ENCODE data around the gene KIF7. TPM values are rescaled to one million over a fixed set of nuclear protein-coding genes. Genes with fewer than 3 reads are reported as not detected.

KIF7 gene
- total RNA-seq, 1 donor from 2014 or later = 5.4 TPM

DNA sequence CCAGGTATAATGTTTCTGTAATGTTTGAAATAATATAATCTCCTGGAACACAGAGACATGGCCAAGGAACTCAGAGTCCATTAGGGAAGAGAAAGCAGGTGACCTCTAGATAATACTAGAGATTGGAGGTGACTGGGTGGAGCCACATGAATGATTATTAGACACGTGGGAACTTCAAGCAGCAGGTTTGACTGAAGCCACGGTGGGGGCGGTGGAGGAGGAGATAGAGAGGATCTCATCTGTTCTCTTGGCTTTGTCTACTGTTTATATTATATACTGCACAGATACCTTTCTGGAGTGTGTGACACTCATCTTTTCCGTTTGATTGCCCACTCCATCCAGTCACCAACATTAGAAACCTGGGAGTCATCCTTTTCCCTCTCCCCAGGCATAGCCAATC is 33.7 kb downstream of the KIF7 start:
- DNase-seq (ENCODE audit: low read depth) = no peak
- TF ChIP-seq, protein P1, sequence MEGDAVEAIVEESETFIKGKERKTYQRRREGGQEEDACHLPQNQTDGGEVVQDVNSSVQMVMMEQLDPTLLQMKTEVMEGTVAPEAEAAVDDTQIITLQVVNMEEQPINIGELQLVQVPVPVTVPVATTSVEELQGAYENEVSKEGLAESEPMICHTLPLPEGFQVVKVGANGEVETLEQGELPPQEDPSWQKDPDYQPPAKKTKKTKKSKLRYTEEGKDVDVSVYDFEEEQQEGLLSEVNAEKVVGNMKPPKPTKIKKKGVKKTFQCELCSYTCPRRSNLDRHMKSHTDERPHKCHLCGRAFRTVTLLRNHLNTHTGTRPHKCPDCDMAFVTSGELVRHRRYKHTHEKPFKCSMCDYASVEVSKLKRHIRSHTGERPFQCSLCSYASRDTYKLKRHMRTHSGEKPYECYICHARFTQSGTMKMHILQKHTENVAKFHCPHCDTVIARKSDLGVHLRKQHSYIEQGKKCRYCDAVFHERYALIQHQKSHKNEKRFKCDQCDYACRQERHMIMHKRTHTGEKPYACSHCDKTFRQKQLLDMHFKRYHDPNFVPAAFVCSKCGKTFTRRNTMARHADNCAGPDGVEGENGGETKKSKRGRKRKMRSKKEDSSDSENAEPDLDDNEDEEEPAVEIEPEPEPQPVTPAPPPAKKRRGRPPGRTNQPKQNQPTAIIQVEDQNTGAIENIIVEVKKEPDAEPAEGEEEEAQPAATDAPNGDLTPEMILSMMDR (conservative IDR thresholded peaks at IDR 0.05; ENCODE audit: low read depth, low read length) = no peak
- no peak overlapping the region for H3K4me3 ChIP-seq (ENCODE audit: low read depth, low read length)

DNA sequence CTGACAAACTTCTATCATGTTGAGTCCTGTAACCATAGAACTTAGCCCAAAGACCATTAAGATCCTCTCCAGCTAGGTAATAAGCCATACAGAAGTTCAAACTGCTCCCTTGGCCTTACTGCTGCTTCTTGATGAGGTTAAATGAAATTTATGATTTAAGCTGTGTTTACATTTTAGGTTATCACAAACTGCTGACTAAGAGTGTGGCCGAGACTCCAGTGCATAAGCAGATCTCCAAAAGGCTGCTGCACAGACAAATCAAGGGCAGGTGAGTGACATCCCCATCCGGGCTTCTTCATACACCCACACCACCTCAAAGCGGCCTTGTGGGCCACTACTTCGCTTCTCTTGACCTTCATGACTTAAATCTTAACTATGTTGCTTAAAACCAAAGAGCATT is 39.0 kb downstream of the KIF7 start:
- TF ChIP-seq, protein P1 (conservative IDR thresholded peaks at IDR 0.05; ENCODE audit: low read depth, low read length) = no peak
- DNase-seq (ENCODE audit: low read depth) = no peak
- H3K4me3 ChIP-seq (ENCODE audit: low read depth, low read length) = no peak overlapping the region

DNA sequence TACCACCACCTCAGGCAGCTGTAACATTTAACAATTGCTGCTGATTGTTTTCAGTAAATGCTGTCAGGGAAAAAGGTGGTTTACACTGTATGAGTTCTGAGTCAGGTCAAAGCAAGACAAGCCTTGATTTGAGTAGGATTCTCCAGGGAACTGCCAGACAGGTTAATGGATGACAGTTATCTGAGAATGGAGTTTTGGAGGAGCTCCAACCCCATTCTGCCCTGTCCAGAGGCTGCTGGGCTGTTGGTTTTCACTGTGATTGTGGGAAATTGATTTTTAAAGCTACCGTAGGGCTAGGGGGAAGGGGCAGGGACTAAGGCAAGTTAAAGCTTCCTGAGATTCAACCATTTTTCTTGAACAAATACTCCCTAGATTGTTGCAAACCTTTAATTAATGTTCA is 40.1 kb downstream of the KIF7 start:
- H3K4me3 ChIP-seq (ENCODE audit: low read depth, low read length) = no peak overlapping the region
- TF ChIP-seq, protein P1 (conservative IDR thresholded peaks at IDR 0.05; ENCODE audit: low read depth, low read length) = no peak
- no peak for DNase-seq (ENCODE audit: low read depth)

DNA sequence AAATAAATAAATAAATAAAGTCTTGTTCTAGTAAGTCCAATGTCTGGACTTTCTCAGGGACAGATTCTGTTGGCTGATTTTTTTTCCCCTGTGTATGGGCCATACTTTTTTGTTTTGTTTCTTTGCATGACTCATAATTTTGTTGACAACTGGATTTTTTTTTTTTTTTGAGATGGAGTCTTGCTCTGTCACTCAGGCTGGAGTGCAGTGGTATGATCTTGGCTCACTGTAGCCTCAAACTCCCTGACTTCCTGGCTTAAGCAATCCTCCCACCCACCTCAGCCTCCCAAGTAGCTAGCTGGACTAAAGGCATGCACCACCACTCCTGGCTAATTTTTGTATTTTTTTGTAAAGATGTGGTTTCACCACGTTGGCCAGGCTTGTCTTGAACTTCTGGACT is 41.1 kb downstream of the KIF7 start:
- TF ChIP-seq, protein P1 (conservative IDR thresholded peaks at IDR 0.05; ENCODE audit: low read depth, low read length) = no peak
- H3K4me3 ChIP-seq (ENCODE audit: low read depth, low read length) = no peak overlapping the region
- DNase-seq (ENCODE audit: low read depth) = no peak

DNA sequence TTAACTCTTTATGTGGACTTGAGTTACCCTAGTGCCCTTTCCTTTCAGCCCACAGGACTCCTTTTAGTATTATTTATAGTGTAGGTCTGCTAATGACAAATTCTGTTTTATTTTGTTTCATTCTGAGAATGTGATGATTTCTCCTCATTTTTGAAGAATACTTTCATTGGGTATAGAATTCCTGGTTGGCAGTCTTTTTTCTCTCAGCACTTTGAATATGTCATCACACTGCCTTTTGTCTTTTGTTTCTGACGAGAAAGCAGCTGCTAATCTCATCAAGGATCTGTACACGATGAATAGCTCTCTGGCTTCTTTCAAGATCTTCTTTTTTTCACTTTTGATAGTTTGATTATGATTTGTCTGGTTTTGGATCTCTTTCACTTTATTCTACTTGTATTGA is 42.2 kb downstream of the KIF7 start:
- TF ChIP-seq, protein P1 (conservative IDR thresholded peaks at IDR 0.05; ENCODE audit: low read depth, low read length) = no peak
- no peak for DNase-seq (ENCODE audit: low read depth)
- no peak overlapping the region for H3K4me3 ChIP-seq (ENCODE audit: low read depth, low read length)

DNA sequence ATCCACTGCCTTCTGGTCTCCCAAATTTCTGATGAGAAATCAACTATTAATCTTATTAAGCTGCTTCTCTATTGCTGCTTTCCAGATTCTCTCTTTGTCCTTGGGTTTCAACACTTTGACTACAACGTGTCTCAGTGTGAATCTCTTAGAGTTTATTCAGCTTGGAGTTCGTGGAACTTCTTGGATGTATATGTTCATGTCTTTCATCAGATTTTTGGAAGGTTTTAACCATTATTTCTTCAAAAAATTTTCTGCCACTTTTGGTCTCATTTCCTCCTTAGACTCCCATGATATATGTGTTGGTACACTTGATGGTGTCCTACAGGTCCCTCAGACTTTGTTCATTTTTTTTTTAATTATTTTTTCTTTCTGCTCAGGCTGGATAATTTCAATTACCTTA is 44.0 kb downstream of the KIF7 start:
- TF ChIP-seq, protein P1 (conservative IDR thresholded peaks at IDR 0.05; ENCODE audit: low read depth, low read length) = no peak
- no peak overlapping the region for H3K4me3 ChIP-seq (ENCODE audit: low read depth, low read length)
- DNase-seq (ENCODE audit: low read depth) = no peak

DNA sequence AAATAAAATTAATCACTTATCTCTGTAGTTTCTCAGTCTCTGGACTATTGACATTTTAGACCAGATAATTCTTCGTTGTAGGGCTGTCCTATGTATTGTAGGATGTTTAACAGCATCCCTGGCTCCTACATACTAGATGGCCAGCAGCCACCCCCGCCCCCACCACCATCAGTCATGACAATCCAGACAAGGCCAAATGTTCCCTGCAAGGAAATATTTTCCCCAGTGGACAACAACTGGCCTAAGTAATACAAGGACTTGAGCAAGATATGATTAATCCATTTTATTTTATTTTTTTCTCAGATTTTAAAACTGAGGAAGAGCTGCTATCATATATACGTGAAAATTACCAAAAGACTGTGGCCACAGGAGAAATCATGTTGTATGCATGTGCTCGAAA is 56.2 kb downstream of the KIF7 start:
- TF ChIP-seq, protein P1 (conservative IDR thresholded peaks at IDR 0.05; ENCODE audit: low read depth, low read length) = no peak
- DNase-seq (ENCODE audit: low read depth) = no peak
- no peak overlapping the region for H3K4me3 ChIP-seq (ENCODE audit: low read depth, low read length)

Data from epithelial cell of proximal tubule (primary cell).